NOMO-1 treated with DMSO at 0.1 percent for 48 hours (cell line): ENCODE data around the gene SUCNR1.

Experiments
- DNase-seq: peaks from one replicate; lab custom pipeline; 2025; ENCODE audit not compliant: unreplicated experiment; lab: John Stamatoyannopoulos, UW

The SUCNR1 gene

GRCh38 chr3:151933234-151933853 lies 59.9 kb downstream of the SUCNR1 start:
- no peak for DNase-seq
